NCI-H748 treated with DMSO at 0.1 percent for 48 hours (cell line): ENCODE measurements around the gene PHF14.
A peak's percentile ranks its signal among the peaks of the same experiment; 100 is the strongest.

Source experiments
- DNase-seq: peaks from one replicate; lab custom pipeline; 2025; lab: John Stamatoyannopoulos, UW

The PHF14 gene

DNA sequence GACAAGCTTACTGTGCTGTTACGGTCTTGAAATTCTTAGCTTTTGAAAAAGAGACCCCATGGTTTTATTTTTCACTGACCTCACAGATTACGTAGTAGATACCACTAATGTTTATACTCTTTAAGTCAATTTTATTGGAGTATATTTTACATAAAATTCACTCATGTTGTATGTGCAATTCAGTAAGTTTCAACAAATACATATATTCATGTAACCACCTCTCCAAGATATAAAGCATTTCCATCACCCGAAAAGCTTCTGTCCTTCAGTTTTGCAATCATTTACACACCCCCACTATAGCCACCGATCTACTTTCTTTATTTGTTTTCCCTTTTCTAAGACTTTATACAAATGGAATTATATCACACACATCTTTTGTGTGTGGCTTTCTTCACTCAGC lies 199.2 kb downstream of the PHF14 start:
- DNase-seq: no peak

DNA sequence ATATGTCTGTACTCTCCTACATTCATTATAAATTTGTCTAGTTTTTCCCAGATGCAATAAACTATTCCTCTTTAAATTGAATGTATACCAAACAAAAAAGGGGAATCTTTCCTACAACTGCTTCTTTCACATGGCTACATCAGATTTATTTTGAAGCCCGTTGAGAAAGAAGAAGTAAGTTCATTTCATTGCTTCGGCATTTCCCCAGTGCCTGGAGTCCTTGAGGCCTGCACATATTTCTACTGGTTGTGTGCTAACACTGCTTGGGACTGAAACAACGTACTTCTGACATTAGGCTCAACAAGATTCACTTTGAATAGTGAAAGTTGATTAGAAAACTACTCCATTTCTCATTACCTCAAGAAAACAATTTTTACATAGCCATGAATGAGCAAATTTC lies 201.7 kb downstream of the PHF14 start:
- no peak for DNase-seq

DNA sequence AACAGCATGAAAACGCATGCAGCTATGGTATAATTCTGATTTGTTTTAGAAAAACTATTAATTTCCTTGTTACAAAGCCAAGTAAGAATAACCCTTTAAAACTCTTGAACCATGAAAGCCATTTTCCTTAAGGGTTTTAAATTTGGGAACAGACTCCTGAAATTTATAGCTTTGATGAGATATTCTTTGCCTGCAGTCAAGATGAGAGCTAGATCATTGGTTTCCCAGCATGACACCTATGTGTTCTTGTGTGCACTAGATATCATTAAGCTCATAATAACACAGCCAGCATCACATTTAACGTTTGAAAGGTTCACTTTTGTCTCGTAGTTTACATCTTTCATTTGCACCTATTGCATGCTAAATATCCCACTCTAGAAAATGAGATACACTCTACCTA lies 202.2 kb downstream of the PHF14 start:
- DNase-seq: peak; percentile 37

DNA sequence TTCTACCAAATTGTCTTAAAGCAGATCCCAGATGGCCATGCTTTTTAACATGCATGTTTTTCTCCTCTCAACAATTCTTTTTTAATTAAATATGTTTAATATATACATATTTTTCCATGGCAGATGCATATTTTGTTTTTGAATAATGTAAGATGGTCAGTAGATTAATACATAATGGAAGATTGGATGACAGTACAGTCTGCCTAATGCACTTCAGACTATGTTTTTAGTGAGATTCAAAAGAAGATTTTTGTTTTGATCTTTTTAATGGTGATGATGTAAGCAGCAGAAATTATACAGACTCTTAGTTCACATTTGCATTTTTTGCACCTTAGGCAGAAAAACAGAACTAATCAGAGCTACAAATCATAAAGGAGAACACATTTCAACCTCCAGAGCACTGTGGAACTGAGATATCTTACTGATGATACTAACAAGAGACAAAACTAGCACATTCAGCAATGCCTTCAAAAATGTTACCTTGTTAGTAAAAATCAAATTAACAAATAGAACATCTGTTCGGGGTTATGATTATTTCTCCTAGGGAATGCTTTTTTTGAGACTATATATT lies 203.4 kb downstream of the PHF14 start:
- DNase-seq: no peak

DNA sequence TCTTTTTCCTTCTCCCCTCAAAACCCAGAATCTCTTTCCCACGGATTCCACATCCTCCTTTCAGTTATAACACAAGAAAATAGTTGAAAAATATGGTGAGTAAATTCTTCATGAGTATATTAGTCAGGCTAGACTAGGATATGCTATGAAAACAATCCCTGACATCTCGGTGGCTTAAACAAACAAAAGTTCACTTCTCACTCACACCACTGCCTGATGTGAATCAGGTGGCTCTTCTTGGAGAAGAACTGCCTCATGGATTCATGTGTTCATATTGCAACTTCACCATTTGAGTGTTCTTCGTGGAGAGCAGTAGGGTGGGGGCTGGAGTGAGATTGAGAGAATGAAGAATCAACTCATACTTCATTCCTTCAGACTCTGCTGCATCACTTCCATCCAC lies 204.1 kb downstream of the PHF14 start:
- DNase-seq: no peak

DNA sequence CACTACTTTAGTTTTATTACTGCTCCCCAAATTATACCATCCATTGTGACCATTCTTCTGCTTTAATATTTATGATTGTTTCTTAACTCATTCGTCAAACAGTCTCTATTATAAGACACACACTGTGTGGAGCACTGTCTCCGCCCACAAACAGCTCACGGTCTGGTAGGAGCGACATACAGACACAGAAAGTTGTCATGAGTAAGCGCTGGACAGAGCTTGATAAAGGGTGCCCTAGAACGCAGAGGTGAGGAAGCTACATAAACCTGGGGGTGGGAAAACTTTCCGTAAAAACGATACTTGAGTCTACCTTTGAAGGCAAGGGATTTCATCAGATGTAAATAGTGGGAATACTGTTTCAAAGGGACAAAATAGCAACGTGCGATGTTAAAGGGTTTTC lies 207.9 kb downstream of the PHF14 start:
- DNase-seq: no peak

DNA sequence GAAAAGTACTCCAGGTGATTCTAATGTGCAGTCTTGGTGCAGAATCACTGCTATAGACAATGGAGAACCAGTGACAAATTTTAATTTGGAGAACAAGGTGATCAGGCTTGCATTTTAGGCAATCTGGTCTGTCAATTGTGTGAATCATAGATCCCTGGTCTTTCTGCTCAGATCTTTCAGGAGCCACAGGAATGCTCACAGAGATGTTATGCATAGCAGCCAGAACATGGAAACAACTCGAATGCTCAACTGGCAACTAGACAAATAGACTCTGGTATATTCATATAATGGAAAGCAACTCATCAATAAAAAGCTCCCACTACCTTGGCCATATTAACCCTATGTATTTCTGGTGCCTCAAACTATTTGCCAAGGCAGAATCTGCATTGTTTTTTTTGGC lies 209.1 kb downstream of the PHF14 start:
- DNase-seq: no peak

DNA sequence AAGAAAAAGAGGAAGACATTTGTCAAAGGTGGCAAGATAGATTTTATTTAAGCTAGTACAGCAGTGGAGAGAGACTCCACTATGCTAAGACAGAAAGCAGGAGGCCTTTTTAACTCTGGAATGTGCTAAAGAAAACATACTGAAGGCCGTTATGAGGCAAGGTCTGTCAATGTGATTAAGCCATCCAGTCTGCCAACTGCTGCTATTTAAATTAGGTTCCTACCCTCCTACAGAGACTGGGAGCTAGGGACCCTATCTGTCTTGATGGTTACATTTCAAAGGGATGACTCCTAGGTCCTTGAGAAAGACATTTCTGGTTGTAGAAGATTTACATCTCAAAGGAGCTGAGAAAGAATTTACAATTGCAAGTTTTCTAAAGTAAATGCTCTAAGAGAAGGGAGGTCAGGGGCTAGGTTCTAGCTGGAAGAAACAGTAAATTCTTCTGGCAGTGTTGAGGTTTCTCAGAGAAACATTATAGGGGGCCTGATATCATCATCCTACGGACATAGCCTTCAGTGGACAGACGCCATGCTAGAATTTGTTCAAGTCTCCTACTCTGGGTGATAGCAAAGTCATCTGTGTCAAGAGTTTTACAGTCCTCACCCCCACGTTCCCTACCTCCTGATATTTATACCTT lies 211.6 kb downstream of the PHF14 start:
- no peak for DNase-seq

DNA sequence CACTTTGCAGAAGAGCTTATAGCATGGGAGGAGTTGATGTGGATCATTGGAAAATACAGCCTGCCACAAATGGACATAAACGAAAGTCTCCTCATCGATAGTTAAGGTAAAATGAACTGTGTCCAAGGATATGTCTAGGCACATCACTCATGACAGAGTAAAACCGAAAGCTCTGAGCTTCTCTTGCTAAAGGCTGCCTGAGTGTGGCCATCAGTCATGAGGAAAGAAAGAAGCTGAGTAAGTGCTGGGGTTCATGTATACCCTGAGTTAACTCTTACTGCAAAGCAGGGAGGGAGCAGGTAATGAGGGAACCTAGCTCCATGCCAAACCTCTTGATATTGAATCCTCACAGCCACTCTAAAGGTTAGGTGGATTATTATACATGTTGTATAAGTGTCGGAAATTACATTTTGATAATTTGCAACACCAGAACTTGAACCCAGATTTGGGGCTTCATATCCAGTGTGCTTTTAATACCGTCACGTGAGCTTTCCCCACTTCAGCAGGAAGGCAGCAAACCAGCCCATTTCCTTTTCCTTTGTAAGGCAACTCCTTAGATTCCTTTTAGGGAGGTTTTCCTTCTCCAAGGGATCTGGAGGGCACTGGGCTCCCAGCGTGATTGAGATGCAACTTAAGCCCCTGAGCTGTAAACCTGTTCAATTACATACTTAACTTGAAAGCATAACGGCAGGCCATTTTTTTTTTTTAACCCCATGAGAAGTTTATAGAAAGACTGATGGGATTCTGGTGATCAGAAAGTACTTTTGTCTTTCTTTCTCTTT lies 215.0 kb downstream of the PHF14 start:
- DNase-seq: no peak

DNA sequence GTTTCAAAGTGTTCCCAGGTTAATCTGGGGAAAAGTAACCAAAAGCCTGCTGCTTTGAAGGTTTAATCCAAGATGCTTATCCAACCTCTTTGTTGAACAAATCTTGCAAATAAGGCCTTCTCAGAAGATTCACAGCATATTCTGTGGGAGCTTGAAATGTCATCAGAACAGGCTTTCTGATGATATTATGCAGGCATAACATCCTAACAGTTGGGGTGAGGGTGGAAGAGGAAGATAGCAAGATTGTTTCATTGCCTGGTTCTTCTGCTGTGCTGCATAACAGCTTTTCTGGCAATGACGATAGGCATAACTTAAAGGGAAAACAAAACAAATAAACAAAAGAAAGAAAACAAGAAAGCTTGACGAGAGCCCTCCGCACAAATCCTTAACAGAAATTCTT lies 217.4 kb downstream of the PHF14 start:
- DNase-seq: no peak

DNA sequence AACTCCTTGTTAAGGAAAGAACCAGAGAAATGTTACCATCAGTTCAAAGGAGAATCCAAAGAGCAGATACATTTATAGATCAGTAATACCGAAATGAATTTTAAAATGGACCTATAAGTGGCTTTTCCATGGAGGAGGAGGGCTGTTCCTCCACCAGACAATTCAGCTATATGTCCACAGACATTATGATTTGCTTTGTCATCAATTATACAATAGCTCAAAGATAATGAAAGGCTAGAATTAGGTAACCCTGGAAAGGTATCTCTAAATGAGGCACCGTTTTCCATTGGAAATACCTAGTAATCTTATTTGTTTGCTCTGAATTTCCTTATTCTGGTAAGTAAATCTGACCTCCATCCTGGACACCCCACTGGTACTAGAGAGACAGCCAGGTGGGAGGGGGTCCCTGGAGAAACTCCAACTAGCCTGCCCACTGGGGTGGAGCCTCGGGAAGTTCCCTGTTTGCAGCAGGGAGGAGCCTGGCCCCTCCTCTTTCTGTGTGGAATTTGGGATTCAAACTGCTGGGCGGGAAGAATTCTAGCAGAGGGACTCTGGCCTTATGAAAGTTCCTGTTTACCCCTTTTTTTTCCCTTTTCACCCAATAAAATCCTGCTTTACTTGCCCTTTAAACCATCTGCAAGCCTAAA lies 218.0 kb downstream of the PHF14 start:
- no peak for DNase-seq

DNA sequence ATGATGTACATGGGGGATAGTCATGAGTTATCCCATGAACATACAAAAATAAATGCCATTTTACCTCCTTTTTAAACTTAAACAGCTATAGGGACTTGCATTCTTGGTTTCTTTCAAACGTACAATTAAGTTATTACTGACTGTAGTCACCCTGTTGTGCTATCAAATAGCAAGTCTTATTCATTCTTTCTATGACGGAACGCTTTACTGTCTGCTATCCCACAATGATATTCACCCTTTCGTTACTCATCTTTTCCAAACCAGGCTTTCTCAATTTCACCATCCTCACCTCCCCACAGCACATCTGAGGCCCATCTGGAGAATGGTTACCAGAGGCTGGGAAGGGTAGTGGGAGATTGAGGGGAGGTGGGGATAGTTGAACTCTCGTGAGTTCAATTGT lies 218.8 kb downstream of the PHF14 start:
- DNase-seq: no peak

DNA sequence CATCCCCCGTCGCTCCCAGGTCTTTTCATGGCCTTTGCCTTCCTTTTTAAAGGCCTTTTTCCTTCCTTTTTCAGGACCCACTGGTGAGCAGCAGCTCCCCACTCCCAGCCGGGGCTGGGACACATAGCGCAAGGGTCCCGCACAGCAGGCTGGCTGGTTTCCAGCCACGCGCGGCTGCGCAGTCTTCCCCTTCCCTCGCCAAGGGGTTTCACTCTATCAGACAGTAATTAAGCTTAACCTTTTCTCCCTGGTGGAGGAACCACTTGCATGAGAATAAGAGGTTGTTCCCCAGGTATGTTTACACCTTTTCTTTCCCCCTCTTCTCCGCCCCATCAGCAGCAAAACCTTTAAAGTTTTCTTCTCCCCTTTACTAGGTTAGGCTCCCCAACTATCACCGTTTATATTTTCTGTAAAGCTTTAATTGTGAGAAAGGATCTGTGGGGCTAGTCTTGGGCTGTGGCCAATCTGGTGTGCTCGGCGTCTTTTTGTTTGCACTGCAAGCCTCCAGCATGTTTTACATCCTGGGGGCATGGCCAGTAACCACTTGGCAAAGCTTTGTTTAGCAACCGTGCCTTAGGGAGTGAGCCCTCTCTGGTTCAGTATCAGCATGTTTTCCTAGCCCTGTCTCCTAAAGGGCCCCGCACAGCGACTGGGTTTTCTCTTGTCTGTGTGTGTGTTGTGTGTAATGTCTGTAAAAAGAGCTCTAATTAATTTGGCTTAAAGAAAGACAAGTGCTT lies 219.6 kb downstream of the PHF14 start:
- DNase-seq: peak; percentile 64

DNA sequence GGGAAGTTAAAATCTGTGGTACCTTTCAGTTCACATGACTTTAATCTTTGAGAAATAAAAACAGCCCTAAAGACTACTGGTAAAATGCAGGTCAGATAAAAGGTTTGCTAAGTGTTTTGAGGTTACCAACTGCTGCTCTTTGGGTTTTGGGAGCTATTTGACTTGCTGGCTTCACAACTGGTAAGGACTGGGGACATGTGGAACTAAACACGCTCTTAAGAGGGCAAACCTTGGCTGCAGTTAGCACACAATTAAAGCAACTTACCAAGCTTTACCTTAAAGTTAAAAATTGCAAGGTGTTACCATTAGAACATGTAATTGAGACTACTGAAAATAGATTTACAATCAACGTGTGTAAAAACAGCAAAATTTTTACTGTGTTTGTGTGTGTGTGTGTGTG lies 220.2 kb downstream of the PHF14 start:
- no peak for DNase-seq

DNA sequence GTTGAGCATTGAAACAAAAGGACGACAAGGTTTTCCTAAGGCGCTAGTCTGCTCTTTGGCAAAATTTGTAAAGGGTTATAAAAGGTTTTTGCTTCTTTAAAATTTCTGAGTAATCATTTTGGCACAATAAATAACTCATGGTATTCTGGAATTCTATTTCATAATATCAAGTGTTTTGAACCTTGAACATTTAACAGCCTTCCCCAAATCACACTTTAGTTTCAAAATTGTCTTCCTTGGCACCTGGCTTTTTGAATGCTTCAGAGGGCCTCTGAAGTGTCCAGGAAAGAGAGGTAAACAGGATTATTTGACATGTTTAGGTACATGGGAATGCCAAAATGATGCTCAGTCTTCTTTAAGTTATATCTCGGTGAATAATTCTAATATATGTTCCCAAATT lies 220.8 kb downstream of the PHF14 start:
- no peak for DNase-seq

DNA sequence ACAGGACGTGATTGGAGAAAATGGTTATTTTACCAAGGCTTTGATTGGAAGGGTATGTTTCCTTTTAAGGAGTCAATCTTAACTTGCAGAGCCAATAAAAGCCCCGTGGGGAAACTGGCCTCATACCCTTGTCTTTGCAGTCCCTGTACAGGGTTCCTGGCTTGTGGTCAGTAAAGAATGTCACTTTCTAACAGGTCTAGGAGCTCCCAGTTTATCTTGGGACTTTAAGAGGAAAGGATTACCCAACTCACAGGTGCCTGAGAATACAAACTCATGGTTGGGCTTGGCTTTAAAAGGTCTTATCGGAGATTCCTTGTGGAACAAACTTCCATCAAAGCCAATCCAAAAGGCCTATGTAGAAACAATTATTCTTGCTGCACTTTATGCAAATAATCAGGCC lies 221.8 kb downstream of the PHF14 start:
- no peak for DNase-seq

DNA sequence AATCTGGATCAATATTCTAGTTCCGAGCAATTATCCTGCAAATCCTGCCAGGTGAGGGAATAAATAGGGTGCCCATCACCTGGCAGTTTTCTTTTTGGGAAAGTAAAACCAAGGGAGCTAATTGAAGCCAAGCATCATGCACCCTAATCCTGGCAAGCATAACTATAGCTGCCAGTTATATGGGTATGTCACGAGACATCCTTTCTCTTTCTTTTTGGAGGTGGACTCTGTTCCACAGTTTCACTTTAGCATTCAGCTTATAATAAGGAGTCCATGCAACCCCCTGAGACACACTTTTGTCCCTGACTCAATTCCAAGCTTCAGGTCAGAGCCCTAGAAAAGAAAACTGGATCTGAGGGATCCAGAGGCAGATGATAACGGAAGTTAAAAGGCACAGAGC lies 222.5 kb downstream of the PHF14 start:
- no peak for DNase-seq

DNA sequence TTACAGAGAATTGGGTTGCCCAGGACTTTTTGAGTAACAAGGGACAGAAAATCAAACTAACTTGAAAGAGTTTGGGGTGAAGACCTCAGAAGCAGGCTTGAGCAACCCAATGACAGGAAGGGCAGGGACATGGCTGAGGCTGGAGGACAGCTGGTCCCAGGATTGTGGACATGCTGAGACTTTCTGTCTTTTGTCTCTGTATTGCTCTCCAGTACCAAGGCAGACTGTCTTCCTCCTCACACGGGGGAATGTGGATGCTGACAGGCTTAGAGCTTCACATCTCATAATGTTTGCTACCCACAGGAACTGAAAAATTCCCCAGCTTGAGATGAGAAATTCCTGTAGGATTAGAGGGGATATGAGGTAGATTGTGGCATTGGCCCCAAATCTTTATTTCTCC lies 229.6 kb downstream of the PHF14 start:
- no peak for DNase-seq

DNA sequence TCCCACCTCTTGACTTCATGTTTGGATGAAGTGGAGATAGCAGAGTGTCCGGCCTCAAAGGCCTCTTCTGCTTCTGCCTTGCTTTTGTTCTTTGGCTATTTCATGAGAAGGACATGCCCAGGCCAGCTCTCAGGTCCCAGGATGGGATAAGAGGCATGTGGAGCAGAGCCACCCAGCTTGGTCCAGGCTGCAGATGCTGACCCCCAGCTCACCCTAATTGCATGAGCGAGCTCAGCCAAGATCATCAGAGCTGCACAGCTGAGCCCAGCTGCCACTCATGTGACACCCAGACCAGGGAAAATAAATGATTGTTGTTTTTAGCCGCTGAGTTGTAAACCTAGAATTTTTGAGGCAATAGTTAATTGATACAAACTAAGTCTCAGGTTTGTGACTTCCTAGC lies 230.0 kb downstream of the PHF14 start:
- no peak for DNase-seq

DNA sequence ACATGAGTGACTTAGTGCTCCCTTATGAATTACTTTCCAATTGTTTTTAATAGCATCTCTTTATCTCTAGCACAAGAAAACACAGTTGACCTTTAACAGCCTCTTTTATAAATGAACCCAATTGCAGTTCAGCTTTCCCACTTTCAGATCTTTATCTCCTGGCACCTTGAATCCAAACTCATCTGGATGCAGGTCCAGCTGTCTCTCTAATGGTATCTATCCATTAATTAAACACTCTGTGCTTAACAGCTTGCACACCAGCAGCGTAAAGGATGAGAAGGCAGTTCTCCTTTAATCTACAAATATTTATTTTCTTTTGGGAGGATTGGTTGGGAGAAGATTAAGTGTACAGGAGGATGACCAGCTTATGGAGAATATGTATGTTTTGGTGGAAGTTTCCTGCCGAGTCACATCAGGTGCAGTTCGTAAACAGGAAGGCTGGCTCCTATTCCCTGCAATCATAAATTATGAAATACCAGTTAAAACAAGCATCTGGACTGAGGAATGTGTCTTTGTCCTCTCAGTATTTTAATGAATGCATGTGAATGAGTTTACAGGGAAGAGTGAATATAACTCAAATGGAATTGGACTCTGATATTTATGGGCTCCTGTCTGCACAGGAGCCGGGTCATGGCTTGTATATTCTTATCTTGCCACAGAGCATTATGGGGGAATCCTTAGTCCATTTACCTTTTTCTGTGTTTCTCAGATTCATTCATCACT lies 232.7 kb downstream of the PHF14 start:
- peak; percentile 22 for DNase-seq

DNA sequence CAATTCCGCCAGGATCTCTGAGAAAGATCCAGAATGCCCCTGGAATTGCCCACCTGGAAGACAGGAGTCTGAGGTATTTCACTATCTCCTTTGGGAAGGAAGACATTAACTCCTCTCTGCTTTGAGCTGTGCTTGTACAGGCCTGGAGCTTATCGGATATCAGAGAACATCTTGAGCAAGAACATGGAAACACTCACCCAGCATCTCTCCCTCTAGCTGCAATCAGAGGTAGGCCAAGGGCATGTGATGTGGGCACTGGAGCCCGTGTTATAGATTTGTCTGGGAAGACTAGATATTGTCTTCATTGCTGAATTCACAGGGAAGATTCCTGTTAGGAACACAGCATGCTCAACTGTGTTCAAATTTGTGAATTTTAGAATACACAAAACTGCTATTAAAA lies 233.9 kb downstream of the PHF14 start:
- no peak for DNase-seq
